PC-9 (cell line): ENCODE results near the gene PTGDS. TPM values are rescaled to one million over a fixed set of nuclear protein-coding genes. Genes with fewer than 3 reads are reported as not detected.

ENCODE experiments used
- BruUV-seq: library from RNA; stranded (reverse); fragments of 400-500 nt; replicated peaks from 2 replicates; lab custom pipeline; 2021; lab: Mats Ljungman, UMichigan
- CTCF ChIA-PET: fragments of 300-600 bp; sonication (Branson Sonifier 250); formaldehyde crosslinking; loops from one replicate; lab custom pipeline; 2022; ENCODE audit warnings: antibody characterized with exemption; lab: Charles Lee
- POLR2A ChIA-PET: fragments of 300-600 bp; sonication (Branson Sonifier 250); formaldehyde crosslinking; loops from one replicate; lab custom pipeline; 2022; ENCODE audit warnings: antibody characterized with exemption; ENCODE audit not compliant: unreplicated experiment; lab: Charles Lee
- DNase-seq, 2 experiments: peaks; one replicate each; pipeline versions ENCODE4 v3.0.0 to v3.0.0-alpha.2; 2015 to 2022; ENCODE audit warnings: mixed read lengths in 1 of 2
- H2AFZ ChIP-seq: fragments of 200-600 bp; sonication (generic); 2 replicates; pipeline ENCODE4 v1.8.1; 2017; ENCODE audit warnings: antibody characterized with exemption
- H3F3A ChIP-seq: fragments of 200-600 bp; sonication (generic); 2 replicates; pipeline ENCODE4 v1.8.1; 2017; ENCODE audit warnings: antibody characterized with exemption, mild to moderate bottlenecking, low read depth; ENCODE audit not compliant: insufficient read depth
- H3K27ac ChIP-seq: fragments of 200-600 bp; sonication (generic); 2 replicates; pipeline ENCODE4 v1.6.1; 2016; ENCODE audit warnings: mixed run types
- H3K27me3 ChIP-seq: fragments of 200-600 bp; sonication (generic); 2 replicates; pipeline ENCODE4 v1.6.1; 2016; ENCODE audit warnings: low read depth, mixed run types; ENCODE audit not compliant: insufficient read depth
- H3K36me3 ChIP-seq: fragments of 200-600 bp; sonication (generic); 2 replicates; pipeline ENCODE4 v1.6.1; 2016; ENCODE audit warnings: low read depth, mixed run types
- H3K4me1 ChIP-seq: fragments of 200-600 bp; sonication (generic); replicated peaks from 2 replicates; pipeline ENCODE4 v1.6.1; 2016; ENCODE audit warnings: mixed run types; ENCODE audit not compliant: insufficient read depth
- H3K4me2 ChIP-seq: fragments of 200-600 bp; sonication (generic); 2 replicates; pipeline ENCODE4 v1.6.1; 2017; ENCODE audit warnings: mixed run types
- H3K4me3 ChIP-seq: fragments of 200-600 bp; sonication (generic); 2 replicates; pipeline ENCODE4 v1.6.1; 2016; ENCODE audit warnings: mixed run types
- H3K79me2 ChIP-seq: fragments of 200-600 bp; sonication (generic); 2 replicates; pipeline ENCODE4 v1.6.1; 2017; ENCODE audit warnings: low read depth, mixed run types
- H3K9me2 ChIP-seq: fragments of 200-600 bp; sonication (generic); 2 replicates; pipeline ENCODE4 v1.8.1; 2017; ENCODE audit warnings: mild to moderate bottlenecking; ENCODE audit not compliant: insufficient read depth
- H3K9me3 ChIP-seq: fragments of 200-600 bp; sonication (generic); 2 replicates; pipeline ENCODE4 v1.8.1; 2016; ENCODE audit warnings: low read depth; ENCODE audit not compliant: insufficient read depth
- H4K20me1 ChIP-seq: fragments of 200-600 bp; sonication (generic); 2 replicates; pipeline ENCODE4 v1.8.1; 2017; ENCODE audit not compliant: insufficient read depth
- CTCF ChIP-seq: fragments of 200-600 bp; sonication (generic); conservative IDR thresholded peaks from 2 replicates; pipeline ENCODE4 v1.6.1; 2017; ENCODE audit warnings: mixed run types, antibody characterized with exemption, mild to moderate bottlenecking, moderate library complexity
- EZH2 ChIP-seq: fragments of 200-600 bp; sonication (generic); IDR thresholded peaks from 2 replicates; pipeline ENCODE4 v1.8.0; 2017; ENCODE audit warnings: antibody characterized with exemption, low read depth
- intact Hi-C: fragments of 100-400 bp; cut with micrococcal nuclease; formaldehyde crosslinking; loops from one replicate; pipeline ENCODE4 v1.10.0; 2022; ENCODE audit not compliant: unreplicated experiment
- total RNA-seq: library from RNA; stranded (reverse); gene quantifications from 2 replicates; pipeline ENCODE4 v1.2.3, GENCODE V29; 2021

Gene PTGDS
- total RNA-seq, 1 experiment from 2014 or later, result 1.7 TPM

GRCh38 chr9:136943291-136944211 lies 33.8 kb upstream of the PTGDS start:
- peaks cover 14% of the 10 kb centered on the region for H3K4me1 ChIP-seq
- H3K9me2 ChIP-seq, result no peaks in the 10 kb centered on the region
- BruUV-seq, result no TSS peak
- ChIA-PET CTCF (interaction anchor here (0.6 kb wide), 1 partner anchor 187 kb away, joined by 6 read pairs; no protein-coding TSS in a partner anchor), POLR2A (no interaction called here)
- 0 out of 2 replicates have a peak overlapping the region, but pooled peaks have one; percentile 67 for H2AFZ ChIP-seq
- H3K4me2 ChIP-seq, result peak overlapping the region; percentile 95
- peaks cover 18% of the 10 kb centered on the region; the same call in 1 of the 2 replicates for H3F3A ChIP-seq
- peak overlapping the region; percentile 26; the same call in 1 of the 2 replicates for H3K27ac ChIP-seq
- H3K4me3 ChIP-seq, result peak overlapping the region; percentile 87
- peak in 1 of 2 experiments; percentile 51 for DNase-seq
- intact Hi-C loops, result loop anchor here (1.0 to 5.0 kb wide), 3 partner anchors 42 to 95 kb away; partner anchors contain the start of gene PHPT1
- no peaks in the 10 kb centered on the region for H3K27me3 ChIP-seq
- no peaks in the 10 kb centered on the region; the same call in none of the 2 replicates for H4K20me1 ChIP-seq
- H3K36me3 ChIP-seq, result peaks cover 7% of the 10 kb centered on the region
- no peak for TF ChIP-seq CTCF
- TF ChIP-seq EZH2, result no peak
- peaks cover 18% of the 10 kb centered on the region for H3K79me2 ChIP-seq
- H3K9me3 ChIP-seq, result no peaks in the 10 kb centered on the region

- H2AFZ ChIP-seq, result 0 out of 2 replicates have a peak overlapping the region, but pooled peaks have one; percentile 67
- TF ChIP-seq CTCF, result no peak
- TF ChIP-seq EZH2, result no peak
- peak overlapping the region; percentile 87 for H3K4me3 ChIP-seq
- ChIA-PET POLR2A (interaction anchor here (0.5 to 0.6 kb wide), 2 partner anchors 43 to 302 kb away, joined by 3 to 5 read pairs; no protein-coding TSS in a partner anchor), CTCF (no interaction called here)
- H3K9me3 ChIP-seq, result no peaks in the 10 kb centered on the region
- intact Hi-C loops, result loop anchor here (1.0 to 5.0 kb wide), 3 partner anchors 43 to 95 kb away; partner anchors contain the start of gene PHPT1
- H4K20me1 ChIP-seq, result no peaks in the 10 kb centered on the region; the same call in none of the 2 replicates
- H3K4me2 ChIP-seq, result peak overlapping the region; percentile 95
- BruUV-seq, result no TSS peak
- no peaks in the 10 kb centered on the region for H3K9me2 ChIP-seq
- H3K27me3 ChIP-seq, result no peaks in the 10 kb centered on the region
- peaks cover 20% of the 10 kb centered on the region for H3K4me1 ChIP-seq
- peaks cover 7% of the 10 kb centered on the region for H3K36me3 ChIP-seq
- peaks cover 18% of the 10 kb centered on the region for H3K79me2 ChIP-seq
- peaks cover 19% of the 10 kb centered on the region; the same call in 1 of the 2 replicates for H3F3A ChIP-seq
- H3K27ac ChIP-seq, result peak overlapping the region; percentile 26; the same call in 1 of the 2 replicates
- DNase-seq, result no peak
Observed at GRCh38 chr9:136944212-136944518, 33.1 kb upstream of the PTGDS start.
